Hepatocyte (in vitro differentiated cells): ENCODE data around the gene CBY2. TPM values are rescaled to one million over a fixed set of nuclear protein-coding genes. Genes with fewer than 3 reads are reported as not detected.
"Not testable (repeated sequence)": the region's sequence is repeated elsewhere in the genome, so short reads cannot be mapped to it uniquely, and the experiment has no call there.

Experiments used
- DNase-seq: peaks from one replicate; pipeline ENCODE4 v3.0.0-alpha.2; 2016; ENCODE audit warnings: low spot score
- H2AFZ ChIP-seq: fragments of 200-600 bp; sonication (generic); 2 replicates; pipeline ENCODE4 v1.6.0; 2016; ENCODE audit warnings: antibody characterized with exemption, mild to moderate bottlenecking
- H3K27ac ChIP-seq: fragments of 200-600 bp; sonication (generic); 2 replicates; pipeline ENCODE4 v1.5.1; 2016; ENCODE audit warnings: mild to moderate bottlenecking
- H3K27me3 ChIP-seq: fragments of 200-600 bp; sonication (generic); 2 replicates; pipeline ENCODE4 v1.6.1; 2016
- H3K36me3 ChIP-seq: fragments of 200-600 bp; sonication (generic); replicated peaks from 2 replicates; pipeline ENCODE4 v1.5.1; 2016; ENCODE audit warnings: low read depth; ENCODE audit not compliant: insufficient read depth
- H3K4me1 ChIP-seq: fragments of 200-600 bp; sonication (generic); 2 replicates; pipeline ENCODE4 v1.5.1; 2016; ENCODE audit warnings: mild to moderate bottlenecking, moderate library complexity; ENCODE audit not compliant: insufficient read depth
- H3K4me2 ChIP-seq: fragments of 200-600 bp; sonication (generic); 2 replicates; pipeline ENCODE4 v1.6.0; 2016
- H3K4me3 ChIP-seq: fragments of 200-600 bp; sonication (generic); 2 replicates; pipeline ENCODE4 v1.5.1; 2016; ENCODE audit warnings: mild to moderate bottlenecking
- H3K79me2 ChIP-seq: fragments of 200-600 bp; sonication (generic); 2 replicates; pipeline ENCODE4 v1.6.0; 2017; ENCODE audit warnings: mild to moderate bottlenecking
- H3K9me2 ChIP-seq: fragments of 200-600 bp; sonication (generic); replicated peaks from 2 replicates; pipeline ENCODE4 v1.6.0; 2017; ENCODE audit warnings: mild to moderate bottlenecking; ENCODE audit not compliant: insufficient read depth
- H3K9me3 ChIP-seq: fragments of 200-600 bp; sonication (generic); 2 replicates; pipeline ENCODE4 v1.5.1; 2016; ENCODE audit warnings: low read depth, mild to moderate bottlenecking
- H4K20me1 ChIP-seq: fragments of 200-600 bp; sonication (generic); 2 replicates; pipeline ENCODE4 v1.6.0; 2016; ENCODE audit warnings: mild to moderate bottlenecking; ENCODE audit not compliant: insufficient read depth, poor library complexity, severe bottlenecking
- CTCF ChIP-seq: fragments of 200-600 bp; sonication (generic); IDR thresholded peaks from 2 replicates; pipeline ENCODE4 v1.5.1; 2016; ENCODE audit warnings: antibody characterized with exemption, mild to moderate bottlenecking; ENCODE audit not compliant: poor library complexity
- EZH2 ChIP-seq: fragments of 200-600 bp; sonication (generic); IDR thresholded peaks from 2 replicates; pipeline ENCODE4 v1.6.1; 2016; ENCODE audit warnings: antibody characterized with exemption, mild to moderate bottlenecking, borderline replicate concordance
- EZH2phosphoT487 ChIP-seq: fragments of 200-600 bp; sonication (generic); IDR thresholded peaks from one replicate; pipeline ENCODE4 v1.6.1; 2018; ENCODE audit warnings: antibody characterized with exemption, mild to moderate bottlenecking, low read depth, moderate library complexity; ENCODE audit not compliant: unreplicated experiment, severe bottlenecking
- WGBS: methylation state at CpG from one replicate; pipeline ENCODE4 v1.1.6; 2016; ENCODE audit warnings: low lambda C conversion rate; ENCODE audit errors: missing lambda C conversion rate; 5-methylcytosine and 5-hydroxymethylcytosine counted together
- polyA plus RNA-seq: library from polyadenylated mRNA; unstranded; fragments of >200 nt; fragmentation: Nextera tagmentation; extraction: Ambion mirVana; gene quantifications from 2 replicates; pipeline ENCODE4 v1.2.1, GENCODE V29; 2016
- total RNA-seq: library from RNA; depleted of rRNA; stranded (reverse); fragments of >200 nt; gene quantifications from 2 replicates; pipeline ENCODE4 v1.2.3, GENCODE V29; 2014

CBY2 gene
- total and polyA plus RNA-seq, 2 experiments from 2014 or later, result not detected

DNA sequence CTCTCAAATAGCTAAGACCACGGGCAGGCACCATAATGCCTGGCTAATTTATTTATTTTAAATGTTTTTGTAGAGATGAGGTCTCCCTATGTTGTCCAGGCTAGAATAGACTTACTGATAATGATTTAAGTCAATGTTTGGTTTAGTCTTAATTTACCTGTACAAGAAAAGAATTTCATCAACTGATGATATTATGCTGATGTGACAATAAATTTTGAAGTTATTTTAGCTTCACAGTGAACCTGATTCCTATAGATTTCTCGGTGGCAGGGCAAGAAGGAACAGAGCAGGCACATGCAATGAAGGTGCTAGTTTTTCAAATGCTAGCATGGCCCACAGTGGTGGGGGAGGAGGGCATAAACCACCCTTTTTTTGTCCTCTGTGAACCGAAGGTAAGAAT, 42.6 kb upstream of the CBY2 start:
- no peak overlapping the region for H2AFZ ChIP-seq
- H3K27ac ChIP-seq, result no peak overlapping the region
- H3K79me2 ChIP-seq, result no peaks in the 10 kb centered on the region
- TF ChIP-seq EZH2 (no peak), EZH2phosphoT487 (no peak), CTCF (no peak)
- no peak for DNase-seq
- no peaks in the 10 kb centered on the region for H3K9me2 ChIP-seq
- H3K27me3 ChIP-seq, result no peaks in the 10 kb centered on the region
- 84% methylated on average over 3 of the region's 3 CpGs for WGBS
- no peaks in the 10 kb centered on the region for H3K36me3 ChIP-seq
- H3K4me2 ChIP-seq, result no peak overlapping the region
- H3K4me3 ChIP-seq, result no peak overlapping the region
- H3K4me1 ChIP-seq, result no peaks in the 10 kb centered on the region
- H4K20me1 ChIP-seq, result no peaks in the 10 kb centered on the region
- H3K9me3 ChIP-seq, result no peaks in the 10 kb centered on the region

- not testable (repeated sequence) for H3K27me3 ChIP-seq, H3K36me3 ChIP-seq, DNase-seq, H3K4me3 ChIP-seq, H3K79me2 ChIP-seq, H3K4me2 ChIP-seq, H4K20me1 ChIP-seq, H3K9me3 ChIP-seq, H3K9me2 ChIP-seq, H2AFZ ChIP-seq, H3K4me1 ChIP-seq, H3K27ac ChIP-seq
- 50% methylated on average over 1 of the region's 1 CpG for WGBS
Observed at GRCh38 chr13:45660458-45660857, 41.7 kb upstream of the CBY2 start.

GRCh38 chr13:45662162-45662561, 40.0 kb upstream of the CBY2 start:
- Histone ChIP-seq H3K9me3 (no peaks in the 10 kb centered on the region), H3K4me2 (no peak overlapping the region), H3K27me3 (no peaks in the 10 kb centered on the region), H3K4me1 (no peaks in the 10 kb centered on the region), H4K20me1 (no peaks in the 10 kb centered on the region), H3K4me3 (no peak overlapping the region), H3K9me2 (no peaks in the 10 kb centered on the region), H3K36me3 (no peaks in the 10 kb centered on the region), H3K27ac (no peak overlapping the region), H3K79me2 (no peaks in the 10 kb centered on the region), H2AFZ (no peak overlapping the region)
- TF ChIP-seq EZH2phosphoT487 (no peak), EZH2 (no peak), CTCF (no peak)
- no peak for DNase-seq
- 83% methylated on average over 1 of the region's 1 CpG for WGBS

GRCh38 chr13:45662903-45663302, 39.2 kb upstream of the CBY2 start:
- not testable (repeated sequence) for H4K20me1 ChIP-seq, H3K36me3 ChIP-seq, H3K4me1 ChIP-seq, H3K4me3 ChIP-seq, H2AFZ ChIP-seq, H3K27me3 ChIP-seq, H3K79me2 ChIP-seq, H3K9me3 ChIP-seq, H3K9me2 ChIP-seq, DNase-seq, H3K27ac ChIP-seq, H3K4me2 ChIP-seq
- WGBS, result 94% methylated on average over 1 of the region's 1 CpG

- H3K4me3 ChIP-seq, result not testable (repeated sequence)
Observed at GRCh38 chr13:45669626-45670025, 32.5 kb upstream of the CBY2 start.

More at GRCh38 chr13:45669626-45670025, 32.5 kb upstream of the CBY2 start:
- not testable (repeated sequence) for H3K9me2 ChIP-seq, DNase-seq, H3K4me1 ChIP-seq, H3K27me3 ChIP-seq, H3K36me3 ChIP-seq, H2AFZ ChIP-seq, H3K9me3 ChIP-seq, H4K20me1 ChIP-seq, H3K79me2 ChIP-seq, H3K27ac ChIP-seq, H3K4me2 ChIP-seq
- 74% methylated on average over 12 of the region's 14 CpGs for WGBS
